WTC11 (cell line): ENCODE measurements around the gene WDCP. TPM values are rescaled to one million over a fixed set of nuclear protein-coding genes. Genes with fewer than 3 reads are reported as not detected.
A peak's percentile ranks its signal among the peaks of the same experiment; 100 is the strongest.

Source experiments
- FOXJ3 ChIP-seq: sonication (generic); formaldehyde crosslinking; IDR thresholded peaks from 2 replicates; pipeline ENCODE4 v1.9.0; 2021; ENCODE audit warnings: missing genetic modification reagents, mild to moderate bottlenecking, borderline replicate concordance
- IRF2 ChIP-seq: sonication (generic); formaldehyde crosslinking; IDR thresholded peaks from 2 replicates; pipeline ENCODE4 v1.8.0; 2022; ENCODE audit warnings: low read depth, missing genetic modification reagents, borderline replicate concordance
- MYBL2 ChIP-seq: sonication (generic); formaldehyde crosslinking; IDR thresholded peaks from 2 replicates; pipeline ENCODE4 v1.8.1; 2023; ENCODE audit warnings: mild to moderate bottlenecking, moderate library complexity, missing genetic modification reagents
- NFATC4 ChIP-seq: fragments of 250-450 bp; sonication (Bioruptor Pico); IDR thresholded peaks from 2 replicates; pipeline ENCODE4 v1.9.0; 2021; ENCODE audit warnings: mild to moderate bottlenecking
- NR2C2 ChIP-seq: sonication (generic); formaldehyde crosslinking; IDR thresholded peaks from 2 replicates; pipeline ENCODE4 v1.8.0; 2022; ENCODE audit warnings: mild to moderate bottlenecking, missing genetic modification reagents
- NR3C1 ChIP-seq: sonication (generic); formaldehyde crosslinking; conservative IDR thresholded peaks from 2 replicates; pipeline ENCODE4 v1.8.1; 2023; ENCODE audit warnings: low read depth, mild to moderate bottlenecking, missing genetic modification reagents
- RORB ChIP-seq: fragments of 250-450 bp; sonication (Bioruptor Pico); IDR thresholded peaks from 2 replicates; pipeline ENCODE4 v1.9.0; 2021; ENCODE audit warnings: mild to moderate bottlenecking
- TEAD1 ChIP-seq: sonication (generic); formaldehyde crosslinking; IDR thresholded peaks from 2 replicates; pipeline ENCODE4 v1.8.0; 2022; ENCODE audit warnings: mild to moderate bottlenecking, missing genetic modification reagents
- ZNF121 ChIP-seq: sonication (generic); formaldehyde crosslinking; IDR thresholded peaks from 2 replicates; pipeline ENCODE4 v1.8.0; 2023; ENCODE audit warnings: missing genetic modification reagents
- ZNF263 ChIP-seq: sonication (generic); formaldehyde crosslinking; IDR thresholded peaks from 2 replicates; pipeline ENCODE4 v1.8.1; 2022; ENCODE audit warnings: low read depth, mild to moderate bottlenecking, moderate library complexity, missing genetic modification reagents
- ZNF317 ChIP-seq: sonication (generic); formaldehyde crosslinking; IDR thresholded peaks from 2 replicates; pipeline ENCODE4 v1.8.1; 2023; ENCODE audit warnings: low read depth, mild to moderate bottlenecking, moderate library complexity, missing genetic modification reagents, borderline replicate concordance
- ZNF423 ChIP-seq: fragments of 250-450 bp; sonication (Bioruptor Pico); IDR thresholded peaks from 2 replicates; pipeline ENCODE4 v2.1.2; 2022; ENCODE audit warnings: mild to moderate bottlenecking, moderate library complexity
- total RNA-seq: library from RNA; stranded (reverse); gene quantifications from 3 replicates; pipeline ENCODE4 v1.2.3, GENCODE V29; 2021
- TF ChIP-seq, protein P1 (sequence below): fragments of 250-450 bp; sonication (Bioruptor Pico); conservative IDR thresholded peaks from 2 replicates; pipeline ENCODE4 v1.9.0; 2021; ENCODE audit warnings: mild to moderate bottlenecking
- TF ChIP-seq, protein P2 (sequence below): fragments of 250-450 bp; sonication (Bioruptor Pico); IDR thresholded peaks from 2 replicates; pipeline ENCODE4 v2.1.2; 2022; ENCODE audit warnings: mild to moderate bottlenecking, moderate library complexity
- TF ChIP-seq, protein P3 (sequence below): sonication (generic); formaldehyde crosslinking; IDR thresholded peaks from 2 replicates; pipeline ENCODE4 v1.8.1; 2022; ENCODE audit warnings: low read depth, mild to moderate bottlenecking, moderate library complexity, missing genetic modification reagents, borderline replicate concordance
- TF ChIP-seq, protein P4 (sequence below): sonication (generic); formaldehyde crosslinking; IDR thresholded peaks from 2 replicates; pipeline ENCODE4 v1.8.0; 2023; ENCODE audit warnings: mild to moderate bottlenecking, missing genetic modification reagents
- TF ChIP-seq, protein P5 (sequence below): sonication (generic); formaldehyde crosslinking; IDR thresholded peaks from 2 replicates; pipeline ENCODE4 v1.8.0; 2022; ENCODE audit warnings: mild to moderate bottlenecking, missing genetic modification reagents
- TF ChIP-seq, protein P6 (sequence below): sonication (generic); formaldehyde crosslinking; IDR thresholded peaks from 2 replicates; pipeline ENCODE4 v1.8.0; 2022; ENCODE audit warnings: mild to moderate bottlenecking, missing genetic modification reagents
- TF ChIP-seq, protein P7 (sequence below): sonication (generic); formaldehyde crosslinking; conservative IDR thresholded peaks from 2 replicates; pipeline ENCODE4 v1.8.1; 2022; ENCODE audit warnings: mild to moderate bottlenecking, missing genetic modification reagents
- TF ChIP-seq, protein P8 (sequence below): sonication (generic); formaldehyde crosslinking; conservative IDR thresholded peaks from 2 replicates; pipeline ENCODE4 v1.8.1; 2023; ENCODE audit warnings: mild to moderate bottlenecking, low read depth, missing genetic modification reagents, moderate library complexity
- TF ChIP-seq, protein P9 (sequence below): sonication (generic); formaldehyde crosslinking; IDR thresholded peaks from 2 replicates; pipeline ENCODE4 v1.8.0; 2023; ENCODE audit warnings: missing genetic modification reagents, mild to moderate bottlenecking, borderline replicate concordance

Gene WDCP
- total RNA-seq, 1 experiment from 2014 or later = 31.9 TPM

DNA sequence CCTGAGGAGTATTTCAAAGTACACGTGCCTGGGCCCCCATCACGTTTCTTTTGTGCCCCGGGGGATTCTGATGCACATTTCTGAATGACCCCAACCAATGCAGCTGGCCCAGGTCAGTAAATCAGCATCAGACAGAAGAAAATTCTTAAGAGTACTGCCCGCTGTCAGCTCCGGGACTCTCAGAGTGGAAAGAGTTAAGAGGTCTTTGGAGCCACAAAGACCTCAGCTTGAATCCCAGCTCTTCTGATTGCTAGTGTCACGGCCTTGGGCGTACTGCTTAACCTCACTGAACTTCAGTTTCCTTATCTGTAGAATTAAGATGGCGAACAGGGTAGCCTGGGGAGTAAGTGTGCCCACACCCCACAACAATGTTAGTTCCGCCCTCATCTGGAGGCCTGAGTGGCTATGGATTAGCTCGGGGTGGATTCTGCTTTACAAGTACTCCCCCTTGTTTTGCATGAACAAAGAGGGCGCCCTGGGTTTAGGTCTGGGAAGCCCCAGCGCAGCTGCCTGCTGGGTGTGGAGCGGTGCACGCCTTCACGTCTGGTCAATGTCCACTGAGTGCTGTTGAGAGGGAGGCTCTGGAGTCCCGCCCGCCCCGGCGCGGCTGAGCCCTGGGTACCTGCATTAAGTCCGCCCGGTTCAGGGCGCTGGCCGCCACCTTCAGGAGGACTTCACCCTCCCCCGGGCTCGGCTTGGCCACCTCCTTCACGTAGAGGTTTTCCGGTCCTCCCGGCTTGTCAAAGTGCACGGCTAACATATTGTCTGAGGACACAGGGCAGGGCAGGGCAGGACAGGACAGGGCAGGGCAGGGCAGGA is 36.6 kb upstream of the WDCP start (continued):
- TF ChIP-seq, protein P1, sequence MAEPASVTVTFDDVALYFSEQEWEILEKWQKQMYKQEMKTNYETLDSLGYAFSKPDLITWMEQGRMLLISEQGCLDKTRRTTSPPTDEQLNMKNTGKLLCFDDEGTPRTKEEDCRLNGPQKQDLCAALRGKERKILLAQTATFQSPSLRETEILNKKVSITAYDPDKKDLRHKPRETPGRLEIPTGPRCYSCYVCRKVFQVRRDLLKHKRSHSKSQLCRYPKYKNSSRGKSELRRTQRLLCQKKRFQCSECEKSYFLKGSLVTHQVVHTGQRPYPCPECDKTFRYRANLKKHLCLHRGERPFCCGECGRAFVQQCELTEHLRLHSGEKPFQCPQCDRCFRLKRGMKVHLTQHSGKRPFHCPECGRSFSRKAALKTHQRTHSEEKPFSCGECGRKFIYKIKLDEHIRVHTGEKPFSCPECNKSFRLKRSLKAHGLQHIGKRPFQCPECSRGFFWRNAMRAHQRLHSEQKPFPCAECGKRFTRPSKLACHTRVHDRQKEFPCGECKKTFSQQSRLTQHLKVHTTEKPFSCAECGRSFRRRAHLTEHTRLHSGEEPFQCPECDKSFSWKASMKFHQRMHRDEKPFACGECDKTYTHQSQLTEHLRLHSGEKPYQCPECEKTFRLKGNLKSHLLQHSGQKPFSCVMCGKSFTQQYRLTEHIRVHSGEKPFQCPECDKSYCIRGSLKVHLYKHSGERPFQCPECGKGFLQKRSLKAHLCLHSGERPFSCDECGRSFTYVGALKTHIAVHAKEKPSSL (CRISPR knock-in tag) = no peak
- no peak for TF ChIP-seq RORB (CRISPR knock-in tag)
- TF ChIP-seq, protein P2, sequence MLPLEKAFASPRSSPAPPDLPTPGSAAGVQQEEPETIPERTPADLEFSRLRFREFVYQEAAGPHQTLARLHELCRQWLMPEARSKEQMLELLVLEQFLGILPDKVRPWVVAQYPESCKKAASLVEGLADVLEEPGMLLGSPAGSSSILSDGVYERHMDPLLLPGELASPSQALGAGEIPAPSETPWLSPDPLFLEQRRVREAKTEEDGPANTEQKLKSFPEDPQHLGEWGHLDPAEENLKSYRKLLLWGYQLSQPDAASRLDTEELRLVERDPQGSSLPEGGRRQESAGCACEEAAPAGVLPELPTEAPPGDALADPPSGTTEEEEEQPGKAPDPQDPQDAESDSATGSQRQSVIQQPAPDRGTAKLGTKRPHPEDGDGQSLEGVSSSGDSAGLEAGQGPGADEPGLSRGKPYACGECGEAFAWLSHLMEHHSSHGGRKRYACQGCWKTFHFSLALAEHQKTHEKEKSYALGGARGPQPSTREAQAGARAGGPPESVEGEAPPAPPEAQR (CRISPR knock-in tag) = no peak
- TF ChIP-seq, protein P3, sequence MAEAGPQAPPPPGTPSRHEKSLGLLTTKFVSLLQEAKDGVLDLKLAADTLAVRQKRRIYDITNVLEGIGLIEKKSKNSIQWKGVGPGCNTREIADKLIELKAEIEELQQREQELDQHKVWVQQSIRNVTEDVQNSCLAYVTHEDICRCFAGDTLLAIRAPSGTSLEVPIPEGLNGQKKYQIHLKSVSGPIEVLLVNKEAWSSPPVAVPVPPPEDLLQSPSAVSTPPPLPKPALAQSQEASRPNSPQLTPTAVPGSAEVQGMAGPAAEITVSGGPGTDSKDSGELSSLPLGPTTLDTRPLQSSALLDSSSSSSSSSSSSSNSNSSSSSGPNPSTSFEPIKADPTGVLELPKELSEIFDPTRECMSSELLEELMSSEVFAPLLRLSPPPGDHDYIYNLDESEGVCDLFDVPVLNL (CRISPR knock-in tag) = no peak
- TF ChIP-seq TEAD1 (CRISPR knock-in tag) = 0 out of 2 replicates have a peak, but pooled peaks have one; percentile 17
- TF ChIP-seq ZNF317 (CRISPR knock-in tag) = no peak
- no peak for TF ChIP-seq MYBL2 (CRISPR knock-in tag)
- peak; percentile 100 for TF ChIP-seq ZNF121 (CRISPR knock-in tag)
- no peak for TF ChIP-seq NFATC4 (CRISPR knock-in tag)
- TF ChIP-seq, protein P4, sequence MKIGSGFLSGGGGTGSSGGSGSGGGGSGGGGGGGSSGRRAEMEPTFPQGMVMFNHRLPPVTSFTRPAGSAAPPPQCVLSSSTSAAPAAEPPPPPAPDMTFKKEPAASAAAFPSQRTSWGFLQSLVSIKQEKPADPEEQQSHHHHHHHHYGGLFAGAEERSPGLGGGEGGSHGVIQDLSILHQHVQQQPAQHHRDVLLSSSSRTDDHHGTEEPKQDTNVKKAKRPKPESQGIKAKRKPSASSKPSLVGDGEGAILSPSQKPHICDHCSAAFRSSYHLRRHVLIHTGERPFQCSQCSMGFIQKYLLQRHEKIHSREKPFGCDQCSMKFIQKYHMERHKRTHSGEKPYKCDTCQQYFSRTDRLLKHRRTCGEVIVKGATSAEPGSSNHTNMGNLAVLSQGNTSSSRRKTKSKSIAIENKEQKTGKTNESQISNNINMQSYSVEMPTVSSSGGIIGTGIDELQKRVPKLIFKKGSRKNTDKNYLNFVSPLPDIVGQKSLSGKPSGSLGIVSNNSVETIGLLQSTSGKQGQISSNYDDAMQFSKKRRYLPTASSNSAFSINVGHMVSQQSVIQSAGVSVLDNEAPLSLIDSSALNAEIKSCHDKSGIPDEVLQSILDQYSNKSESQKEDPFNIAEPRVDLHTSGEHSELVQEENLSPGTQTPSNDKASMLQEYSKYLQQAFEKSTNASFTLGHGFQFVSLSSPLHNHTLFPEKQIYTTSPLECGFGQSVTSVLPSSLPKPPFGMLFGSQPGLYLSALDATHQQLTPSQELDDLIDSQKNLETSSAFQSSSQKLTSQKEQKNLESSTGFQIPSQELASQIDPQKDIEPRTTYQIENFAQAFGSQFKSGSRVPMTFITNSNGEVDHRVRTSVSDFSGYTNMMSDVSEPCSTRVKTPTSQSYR (CRISPR knock-in tag) = no peak
- TF ChIP-seq FOXJ3 (CRISPR knock-in tag) = peak; percentile 18; the same call in 1 of the 2 replicates
- TF ChIP-seq, protein P5, sequence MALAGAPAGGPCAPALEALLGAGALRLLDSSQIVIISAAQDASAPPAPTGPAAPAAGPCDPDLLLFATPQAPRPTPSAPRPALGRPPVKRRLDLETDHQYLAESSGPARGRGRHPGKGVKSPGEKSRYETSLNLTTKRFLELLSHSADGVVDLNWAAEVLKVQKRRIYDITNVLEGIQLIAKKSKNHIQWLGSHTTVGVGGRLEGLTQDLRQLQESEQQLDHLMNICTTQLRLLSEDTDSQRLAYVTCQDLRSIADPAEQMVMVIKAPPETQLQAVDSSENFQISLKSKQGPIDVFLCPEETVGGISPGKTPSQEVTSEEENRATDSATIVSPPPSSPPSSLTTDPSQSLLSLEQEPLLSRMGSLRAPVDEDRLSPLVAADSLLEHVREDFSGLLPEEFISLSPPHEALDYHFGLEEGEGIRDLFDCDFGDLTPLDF (CRISPR knock-in tag) = no peak
- no peak for TF ChIP-seq ZNF263
- TF ChIP-seq, protein P6, sequence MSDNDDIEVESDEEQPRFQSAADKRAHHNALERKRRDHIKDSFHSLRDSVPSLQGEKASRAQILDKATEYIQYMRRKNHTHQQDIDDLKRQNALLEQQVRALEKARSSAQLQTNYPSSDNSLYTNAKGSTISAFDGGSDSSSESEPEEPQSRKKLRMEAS = peak; percentile 74
- TF ChIP-seq, protein P7, sequence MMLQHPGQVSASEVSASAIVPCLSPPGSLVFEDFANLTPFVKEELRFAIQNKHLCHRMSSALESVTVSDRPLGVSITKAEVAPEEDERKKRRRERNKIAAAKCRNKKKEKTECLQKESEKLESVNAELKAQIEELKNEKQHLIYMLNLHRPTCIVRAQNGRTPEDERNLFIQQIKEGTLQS = no peak
- TF ChIP-seq ZNF423 (CRISPR knock-in tag) = no peak
- TF ChIP-seq, protein P8, sequence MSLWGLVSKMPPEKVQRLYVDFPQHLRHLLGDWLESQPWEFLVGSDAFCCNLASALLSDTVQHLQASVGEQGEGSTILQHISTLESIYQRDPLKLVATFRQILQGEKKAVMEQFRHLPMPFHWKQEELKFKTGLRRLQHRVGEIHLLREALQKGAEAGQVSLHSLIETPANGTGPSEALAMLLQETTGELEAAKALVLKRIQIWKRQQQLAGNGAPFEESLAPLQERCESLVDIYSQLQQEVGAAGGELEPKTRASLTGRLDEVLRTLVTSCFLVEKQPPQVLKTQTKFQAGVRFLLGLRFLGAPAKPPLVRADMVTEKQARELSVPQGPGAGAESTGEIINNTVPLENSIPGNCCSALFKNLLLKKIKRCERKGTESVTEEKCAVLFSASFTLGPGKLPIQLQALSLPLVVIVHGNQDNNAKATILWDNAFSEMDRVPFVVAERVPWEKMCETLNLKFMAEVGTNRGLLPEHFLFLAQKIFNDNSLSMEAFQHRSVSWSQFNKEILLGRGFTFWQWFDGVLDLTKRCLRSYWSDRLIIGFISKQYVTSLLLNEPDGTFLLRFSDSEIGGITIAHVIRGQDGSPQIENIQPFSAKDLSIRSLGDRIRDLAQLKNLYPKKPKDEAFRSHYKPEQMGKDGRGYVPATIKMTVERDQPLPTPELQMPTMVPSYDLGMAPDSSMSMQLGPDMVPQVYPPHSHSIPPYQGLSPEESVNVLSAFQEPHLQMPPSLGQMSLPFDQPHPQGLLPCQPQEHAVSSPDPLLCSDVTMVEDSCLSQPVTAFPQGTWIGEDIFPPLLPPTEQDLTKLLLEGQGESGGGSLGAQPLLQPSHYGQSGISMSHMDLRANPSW (CRISPR knock-in tag) = no peak
- TF ChIP-seq NR3C1 = no peak
- TF ChIP-seq IRF2 (CRISPR knock-in tag) = no peak
- no peak for TF ChIP-seq NR2C2 (CRISPR knock-in tag)
- TF ChIP-seq, protein P9, sequence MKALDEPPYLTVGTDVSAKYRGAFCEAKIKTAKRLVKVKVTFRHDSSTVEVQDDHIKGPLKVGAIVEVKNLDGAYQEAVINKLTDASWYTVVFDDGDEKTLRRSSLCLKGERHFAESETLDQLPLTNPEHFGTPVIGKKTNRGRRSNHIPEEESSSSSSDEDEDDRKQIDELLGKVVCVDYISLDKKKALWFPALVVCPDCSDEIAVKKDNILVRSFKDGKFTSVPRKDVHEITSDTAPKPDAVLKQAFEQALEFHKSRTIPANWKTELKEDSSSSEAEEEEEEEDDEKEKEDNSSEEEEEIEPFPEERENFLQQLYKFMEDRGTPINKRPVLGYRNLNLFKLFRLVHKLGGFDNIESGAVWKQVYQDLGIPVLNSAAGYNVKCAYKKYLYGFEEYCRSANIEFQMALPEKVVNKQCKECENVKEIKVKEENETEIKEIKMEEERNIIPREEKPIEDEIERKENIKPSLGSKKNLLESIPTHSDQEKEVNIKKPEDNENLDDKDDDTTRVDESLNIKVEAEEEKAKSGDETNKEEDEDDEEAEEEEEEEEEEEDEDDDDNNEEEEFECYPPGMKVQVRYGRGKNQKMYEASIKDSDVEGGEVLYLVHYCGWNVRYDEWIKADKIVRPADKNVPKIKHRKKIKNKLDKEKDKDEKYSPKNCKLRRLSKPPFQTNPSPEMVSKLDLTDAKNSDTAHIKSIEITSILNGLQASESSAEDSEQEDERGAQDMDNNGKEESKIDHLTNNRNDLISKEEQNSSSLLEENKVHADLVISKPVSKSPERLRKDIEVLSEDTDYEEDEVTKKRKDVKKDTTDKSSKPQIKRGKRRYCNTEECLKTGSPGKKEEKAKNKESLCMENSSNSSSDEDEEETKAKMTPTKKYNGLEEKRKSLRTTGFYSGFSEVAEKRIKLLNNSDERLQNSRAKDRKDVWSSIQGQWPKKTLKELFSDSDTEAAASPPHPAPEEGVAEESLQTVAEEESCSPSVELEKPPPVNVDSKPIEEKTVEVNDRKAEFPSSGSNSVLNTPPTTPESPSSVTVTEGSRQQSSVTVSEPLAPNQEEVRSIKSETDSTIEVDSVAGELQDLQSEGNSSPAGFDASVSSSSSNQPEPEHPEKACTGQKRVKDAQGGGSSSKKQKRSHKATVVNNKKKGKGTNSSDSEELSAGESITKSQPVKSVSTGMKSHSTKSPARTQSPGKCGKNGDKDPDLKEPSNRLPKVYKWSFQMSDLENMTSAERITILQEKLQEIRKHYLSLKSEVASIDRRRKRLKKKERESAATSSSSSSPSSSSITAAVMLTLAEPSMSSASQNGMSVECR (CRISPR knock-in tag) = peak; percentile 47; the same call in 1 of the 2 replicates
